ENCODE results near the gene VCL.

GRCh38 chr10:73991203-73991883, 6.6 kb upstream of the VCL start:
- TF ChIP-seq EZH2phosphoT487 (IDR thresholded peaks at IDR 0.05; ENCODE audit: borderline replicate concordance, low read length): no peak
- no peak for TF ChIP-seq CTCF (conservative IDR thresholded peaks at IDR 0.05; ENCODE audit: low read depth, low read length)
